SK-N-SH treated with all-trans-retinoic acid at 6 μM for 48 hours (cell line): Measurements from ENCODE around the gene KLHL21.
"Not testable (repeated sequence)": the region's sequence is repeated elsewhere in the genome, so short reads cannot be mapped to it uniquely, and the experiment has no call there.

Experiments
- ATAC-seq: fragments of 200-7000 bp; cut with Tn5 transposase; 3 replicates; pipeline ENCODE4 v1.9.1; 2020; ENCODE audit warnings: mild to moderate bottlenecking, moderate library complexity
- BACH2 ChIP-seq: fragments of 250-450 bp; sonication (Bioruptor Pico); IDR thresholded peaks from 2 replicates; pipeline ENCODE4 v1.9.0; 2021; ENCODE audit warnings: mild to moderate bottlenecking, borderline replicate concordance
- CREB5 ChIP-seq: fragments of 250-450 bp; sonication (Bioruptor Pico); IDR thresholded peaks from 2 replicates; pipeline ENCODE4 v1.5.1; 2020; ENCODE audit warnings: low read depth, mild to moderate bottlenecking, moderate library complexity
- CSDC2 ChIP-seq: fragments of 250-450 bp; sonication (Bioruptor Pico); IDR thresholded peaks from 2 replicates; pipeline ENCODE4 v1.5.0; 2020; ENCODE audit warnings: mild to moderate bottlenecking, moderate library complexity
- CSRNP3 ChIP-seq: fragments of 250-450 bp; sonication (Bioruptor Pico); IDR thresholded peaks from 2 replicates; pipeline ENCODE4 v1.5.1; 2021; ENCODE audit warnings: mild to moderate bottlenecking, moderate library complexity
- ESRRG ChIP-seq: fragments of 250-450 bp; sonication (Bioruptor Pico); IDR thresholded peaks from 2 replicates; pipeline ENCODE4 v1.6.1; 2021; ENCODE audit warnings: mild to moderate bottlenecking
- GLIS3 ChIP-seq: fragments of 250-450 bp; sonication (Bioruptor Pico); IDR thresholded peaks from 2 replicates; pipeline ENCODE4 v1.5.0; 2020; ENCODE audit warnings: mild to moderate bottlenecking, moderate library complexity
- ISL1 ChIP-seq: fragments of 250-450 bp; sonication (Bioruptor Pico); IDR thresholded peaks from 2 replicates; pipeline ENCODE4 v2.1.2; 2022; ENCODE audit warnings: mild to moderate bottlenecking, moderate library complexity
- OSR1 ChIP-seq: fragments of 250-450 bp; sonication (Bioruptor Pico); IDR thresholded peaks from 2 replicates; pipeline ENCODE4 v1.8.0; 2022; ENCODE audit warnings: moderate library complexity, mild to moderate bottlenecking, inconsistent platforms
- PATZ1 ChIP-seq: fragments of 250-450 bp; sonication (Bioruptor Pico); IDR thresholded peaks from 2 replicates; pipeline ENCODE4 v1.8.0; 2020; ENCODE audit warnings: mild to moderate bottlenecking, moderate library complexity, borderline replicate concordance
- PPARA ChIP-seq: fragments of 250-450 bp; sonication (Bioruptor Pico); IDR thresholded peaks from 2 replicates; pipeline ENCODE4 v1.5.0; 2020; ENCODE audit warnings: mild to moderate bottlenecking, borderline replicate concordance
- SNAI2 ChIP-seq: fragments of 250-450 bp; sonication (Bioruptor Pico); IDR thresholded peaks from 2 replicates; pipeline ENCODE4 v1.5.0; 2020; ENCODE audit warnings: mild to moderate bottlenecking, moderate library complexity
- TCF4 ChIP-seq: fragments of 250-450 bp; sonication (Bioruptor Pico); IDR thresholded peaks from 2 replicates; pipeline ENCODE4 v1.8.0; 2021; ENCODE audit warnings: mild to moderate bottlenecking, moderate library complexity, borderline replicate concordance
- TOX ChIP-seq: fragments of 250-450 bp; sonication (Bioruptor Pico); IDR thresholded peaks from 2 replicates; pipeline ENCODE4 v1.8.0; 2021; ENCODE audit warnings: mild to moderate bottlenecking, moderate library complexity, borderline replicate concordance
- TSHZ2 ChIP-seq: fragments of 250-450 bp; sonication (Bioruptor Pico); IDR thresholded peaks from 2 replicates; pipeline ENCODE4 v1.5.0; 2020; ENCODE audit warnings: mild to moderate bottlenecking, moderate library complexity
- ZC3H10 ChIP-seq: fragments of 250-450 bp; sonication (Bioruptor Pico); IDR thresholded peaks from 2 replicates; pipeline ENCODE4 v1.5.1; 2021; ENCODE audit warnings: mild to moderate bottlenecking, moderate library complexity
- ZFP3 ChIP-seq: fragments of 250-450 bp; sonication (Bioruptor Pico); IDR thresholded peaks from 2 replicates; pipeline ENCODE4 v1.5.0; 2020; ENCODE audit warnings: mild to moderate bottlenecking, moderate library complexity
- ZFP30 ChIP-seq: fragments of 450-650 bp; formaldehyde crosslinking; IDR thresholded peaks from 2 replicates; pipeline ENCODE4 v1.5.0; 2022; ENCODE audit warnings: mild to moderate bottlenecking, moderate library complexity
- ZNF565 ChIP-seq: fragments of 450-650 bp; formaldehyde crosslinking; conservative IDR thresholded peaks from 2 replicates; pipeline ENCODE4 v1.5.0; 2020; ENCODE audit warnings: low read depth, mild to moderate bottlenecking, moderate library complexity
- ZNF70 ChIP-seq: fragments of 450-650 bp; formaldehyde crosslinking; IDR thresholded peaks from 2 replicates; pipeline ENCODE4 v1.5.0; 2020; ENCODE audit warnings: mild to moderate bottlenecking, moderate library complexity

Gene KLHL21

GRCh38 chr1:6560267-6560666 is 42.4 kb downstream of the KLHL21 start (continued):
- TF ChIP-seq PATZ1 (CRISPR knock-in tag): no peak
- no peak for TF ChIP-seq TOX
- TF ChIP-seq ISL1 (CRISPR knock-in tag): no peak
- TF ChIP-seq BACH2 (CRISPR knock-in tag): no peak
- TF ChIP-seq ZFP30 (CRISPR knock-in tag): no peak
- TF ChIP-seq ZC3H10 (CRISPR knock-in tag): no peak

GRCh38 chr1:6559161-6559560 is 43.5 kb downstream of the KLHL21 start:
- ATAC-seq: not testable (repeated sequence)

- TF ChIP-seq CREB5 (CRISPR knock-in tag): no peak
- TF ChIP-seq ZFP3: no peak
- no peak for TF ChIP-seq SNAI2 (CRISPR knock-in tag)
- no peak for TF ChIP-seq GLIS3 (CRISPR knock-in tag)
- no peak for TF ChIP-seq ZNF565 (CRISPR knock-in tag)
- no peak for ATAC-seq
Measured at GRCh38 chr1:6557597-6557996, 45.1 kb downstream of the KLHL21 start.

- TF ChIP-seq PPARA: no peak
- no peak for TF ChIP-seq ESRRG (CRISPR knock-in tag)
- TF ChIP-seq PATZ1 (CRISPR knock-in tag): no peak
- no peak for TF ChIP-seq ZNF70 (CRISPR knock-in tag)
- TF ChIP-seq ZC3H10 (CRISPR knock-in tag): no peak
- TF ChIP-seq CSDC2: no peak
- no peak for TF ChIP-seq OSR1 (CRISPR knock-in tag)
- no peak for TF ChIP-seq CSRNP3 (CRISPR knock-in tag)
- no peak for TF ChIP-seq ZNF565 (CRISPR knock-in tag)
- no peak for TF ChIP-seq TCF4 (CRISPR knock-in tag)
- TF ChIP-seq ZFP30 (CRISPR knock-in tag): no peak
- TF ChIP-seq TSHZ2 (CRISPR knock-in tag): no peak
- TF ChIP-seq BACH2 (CRISPR knock-in tag): no peak
- no peak for TF ChIP-seq ZFP3
- no peak for ATAC-seq
Measured at GRCh38 chr1:6554907-6555778, 47.5 kb downstream of the KLHL21 start, which contains the start of gene TAS1R1. Gene TAS1R1 (plus strand): TSS chr1:6555307. CDS start chr1:6555374, 67 bp downstream.
